H1 (cell line): ENCODE data around the gene STKLD1. TPM values are rescaled to one million over a fixed set of nuclear protein-coding genes. Genes with fewer than 3 reads are reported as not detected.

Experiments
- CTCF ChIA-PET: fragments of 300-600 bp; sonication (Branson Sonifier 250); formaldehyde crosslinking; loops from one replicate; lab custom pipeline; 2021; ENCODE audit not compliant: partially characterized antibody; lab: Charles Lee
- POLR2A ChIA-PET: fragments of 300-600 bp; sonication (Branson Sonifier 250); formaldehyde crosslinking; loops from one replicate; lab custom pipeline; 2021; ENCODE audit warnings: inconsistent platforms; ENCODE audit not compliant: partially characterized antibody; lab: Charles Lee
- DNase-seq, 2 experiments: peaks; one replicate each; pipeline versions ENCODE4 v3.0.0 to v3.0.0-alpha.2; 2010 to 2022; ENCODE audit warnings: low spot score in 2 of 2, low read depth in 1 of 2, mixed read lengths in 1 of 2
- FAIRE-seq: peaks from 2 replicates; lab custom pipeline; 2011; peaks lifted over from hg19 to GRCh38; lab: Jason Lieb, UNC
- H2AFZ ChIP-seq: 2 replicates; pipeline ENCODE4 v1.8.1; 2012; ENCODE audit warnings: low read length, inconsistent platforms
- H2AK5ac ChIP-seq: 2 replicates; pipeline ENCODE4 v1.6.1; 2013; ENCODE audit warnings: low read depth, low read length
- H2BK120ac ChIP-seq: replicated peaks from 2 replicates; pipeline ENCODE3; 2013; ENCODE audit warnings: low read depth, low read length, inconsistent platforms
- H2BK12ac ChIP-seq: 2 replicates; pipeline ENCODE4 v1.6.1; 2013; ENCODE audit warnings: low read depth, low read length
- H2BK15ac ChIP-seq: 2 replicates; pipeline ENCODE4 v1.6.1; 2013; ENCODE audit warnings: low read length
- H2BK20ac ChIP-seq: 2 replicates; pipeline ENCODE4 v1.6.1; 2013; ENCODE audit warnings: low read length
- H2BK5ac ChIP-seq: 2 replicates; pipeline ENCODE4 v1.6.1; 2013; ENCODE audit warnings: low read depth, low read length
- H3K14ac ChIP-seq: 2 replicates; pipeline ENCODE4 v1.6.1; 2013; ENCODE audit warnings: inconsistent platforms; ENCODE audit not compliant: insufficient read length
- H3K18ac ChIP-seq: 2 replicates; pipeline ENCODE4 v1.6.1; 2013; ENCODE audit warnings: low read length; ENCODE audit errors: extremely low read depth
- H3K23ac ChIP-seq: 2 replicates; pipeline ENCODE4 v1.6.1; 2013; ENCODE audit warnings: inconsistent platforms; ENCODE audit not compliant: insufficient read length
- H3K23me2 ChIP-seq: 2 replicates; pipeline ENCODE4 v1.6.1; 2013; ENCODE audit warnings: low read depth, low read length
- H3K27ac ChIP-seq: 2 replicates; pipeline ENCODE4 v1.6.1; 2011; ENCODE audit warnings: low read depth, low read length, inconsistent platforms
- H3K27me3 ChIP-seq, 4 experiments: replicated peaks in 1 of 4; 1 replicate in 1 of 4; 2 replicates in 3 of 4; pipeline versions ENCODE4 v1.6.1 to v1.8.1; 2011 to 2013; ENCODE audit warnings: low read length in 3 of 4, mild to moderate bottlenecking in 3 of 4, inconsistent platforms in 2 of 4, mixed read lengths in 2 of 4, moderate library complexity in 1 of 4; ENCODE audit not compliant: control insufficient read depth in 3 of 4, insufficient read depth in 3 of 4; ENCODE audit errors: extremely low read depth in 1 of 4
- H3K36me3 ChIP-seq, 4 experiments: 2 replicates each; pipeline versions ENCODE4 v1.6.1 to v1.8.1; 2011 to 2013; ENCODE audit warnings: mild to moderate bottlenecking in 4 of 4, low read length in 3 of 4, moderate library complexity in 2 of 4, control low read depth in 1 of 4, inconsistent platforms in 1 of 4; ENCODE audit not compliant: insufficient read depth in 4 of 4, control insufficient read depth in 2 of 4
- H3K4ac ChIP-seq: replicated peaks from 2 replicates; pipeline ENCODE3; 2013; ENCODE audit warnings: low read length, low read depth, mixed read lengths, inconsistent platforms; ENCODE audit not compliant: insufficient read length
- H3K4me1 ChIP-seq, 4 experiments: replicated peaks in 1 of 4; 1 replicate in 1 of 4; 2 replicates in 3 of 4; pipeline versions ENCODE4 v1.6.1 to v1.8.1; 2011 to 2013; ENCODE audit warnings: low read length in 3 of 4, inconsistent platforms in 2 of 4, mixed read lengths in 1 of 4; ENCODE audit not compliant: insufficient read depth in 4 of 4, control insufficient read depth in 3 of 4
- H3K4me2 ChIP-seq, 2 experiments: 2 replicates each; pipeline versions ENCODE4 v1.6.1 to v1.8.1; 2011 to 2013; ENCODE audit warnings: low read depth in 2 of 2, low read length in 2 of 2, control low read depth in 1 of 2, inconsistent platforms in 1 of 2, mild to moderate bottlenecking in 1 of 2; ENCODE audit not compliant: insufficient read depth in 1 of 2
- H3K4me3 ChIP-seq, 4 experiments: fragments of 200-600, 300-600 bp in 1 of 4; sonication (generic), shearing (Covaris generic), sonication (Bioruptor Twin) in 1 of 4; 2 replicates each; pipeline versions ENCODE4 v1.5.1 to v1.8.1; 2011 to 2016; ENCODE audit warnings: low read length in 4 of 4, low read depth in 3 of 4, control low read depth in 2 of 4, inconsistent platforms in 2 of 4, mild to moderate bottlenecking in 2 of 4, mixed read lengths in 1 of 4, moderate library complexity in 1 of 4; ENCODE audit not compliant: insufficient read depth in 2 of 4; ENCODE audit errors: extremely low read depth in 1 of 4
- H3K56ac ChIP-seq: replicated peaks from 2 replicates; pipeline ENCODE3; 2013; ENCODE audit warnings: low read depth, mild to moderate bottlenecking, mixed read lengths, low read length, inconsistent platforms; ENCODE audit not compliant: insufficient read length
- H3K79me1 ChIP-seq: 2 replicates; pipeline ENCODE4 v1.6.1; 2013; ENCODE audit warnings: low read depth, low read length, control low read depth
- H3K79me2 ChIP-seq, 2 experiments: 2 replicates each; pipeline versions ENCODE4 v1.6.1 to v1.8.1; 2012 to 2013; ENCODE audit warnings: low read length in 2 of 2, mild to moderate bottlenecking in 2 of 2, inconsistent platforms in 1 of 2; ENCODE audit not compliant: insufficient read depth in 2 of 2, control insufficient read depth in 1 of 2
- H3K9ac ChIP-seq, 4 experiments: replicated peaks in 1 of 4; 1 replicate in 1 of 4; 2 replicates in 3 of 4; pipeline versions ENCODE4 v1.6.1 to v1.8.1; 2011 to 2013; ENCODE audit warnings: low read depth in 3 of 4, low read length in 3 of 4, control low read depth in 2 of 4, mild to moderate bottlenecking in 2 of 4, moderate library complexity in 2 of 4, inconsistent platforms in 1 of 4; ENCODE audit errors: extremely low read depth in 1 of 4
- H3K9me3 ChIP-seq, 2 experiments: 2 replicates each; pipeline versions ENCODE4 v1.6.1 to v1.8.1; 2012 to 2013; ENCODE audit warnings: mild to moderate bottlenecking in 2 of 2, moderate library complexity in 2 of 2, control low read depth in 1 of 2, inconsistent platforms in 1 of 2, low read depth in 1 of 2, low read length in 1 of 2, mixed read lengths in 1 of 2; ENCODE audit not compliant: insufficient read depth in 2 of 2
- H4K20me1 ChIP-seq, 2 experiments: replicated peaks in 1 of 2; 2 replicates each; pipeline versions ENCODE3 to v1.8.1; 2011 to 2013; ENCODE audit warnings: inconsistent platforms in 2 of 2, low read length in 2 of 2, mild to moderate bottlenecking in 1 of 2; ENCODE audit not compliant: insufficient read depth in 2 of 2, control insufficient read depth in 1 of 2
- H4K5ac ChIP-seq: 2 replicates; pipeline ENCODE4 v1.6.1; 2013; ENCODE audit warnings: low read length, low read depth, mixed read lengths, inconsistent platforms; ENCODE audit not compliant: insufficient read length
- H4K8ac ChIP-seq: 2 replicates; pipeline ENCODE4 v1.8.0; 2013; ENCODE audit warnings: mild to moderate bottlenecking, moderate library complexity, low read length, inconsistent platforms; ENCODE audit not compliant: insufficient read depth; ENCODE audit errors: extremely low read depth
- H4K91ac ChIP-seq: replicated peaks from 2 replicates; pipeline ENCODE3; 2013; ENCODE audit warnings: low read length, mixed read lengths, inconsistent platforms; ENCODE audit not compliant: insufficient read length
- CBX8 ChIP-seq: fragments of 300-800, 300-1000 bp; sonication (generic); IDR thresholded peaks from 2 replicates; pipeline ENCODE4 v1.7.1; 2016; ENCODE audit warnings: low read depth, low read length, borderline replicate concordance
- CEBPB ChIP-seq: IDR thresholded peaks from 2 replicates; pipeline ENCODE4 v1.6.1; 2012; ENCODE audit warnings: low read depth, low read length
- CHD2 ChIP-seq: IDR thresholded peaks from 2 replicates; pipeline ENCODE4 v1.6.1; 2012; ENCODE audit warnings: low read length, improper control_type of control experiment
- HDAC2 ChIP-seq, 2 experiments: fragments of 300-600 bp in 1 of 2; sonication (generic) in 1 of 2; IDR thresholded peaks; 2 replicates each; pipeline ENCODE4 v1.6.1; 2011 to 2012; ENCODE audit warnings: low read depth in 2 of 2, low read length in 2 of 2, mild to moderate bottlenecking in 2 of 2, moderate library complexity in 2 of 2, borderline replicate concordance in 1 of 2, inconsistent platforms in 1 of 2
- KDM1A ChIP-seq: fragments of 200-600, 300-600 bp; sonication (generic); IDR thresholded peaks from 2 replicates; pipeline ENCODE4 v1.7.1; 2016; ENCODE audit warnings: mild to moderate bottlenecking, low read length, borderline replicate concordance
- TAF1 ChIP-seq: IDR thresholded peaks from 2 replicates; pipeline ENCODE4 v1.6.1; 2011; ENCODE audit warnings: mild to moderate bottlenecking, low read depth, low read length
- TEAD4 ChIP-seq: IDR thresholded peaks from 2 replicates; pipeline ENCODE4 v1.6.1; 2012; ENCODE audit warnings: low read depth, low read length, inconsistent platforms, mixed read lengths
- WGBS, 2 experiments: shearing (Covaris generic) in 1 of 2; methylation state at CpG; one replicate each; pipeline versions ENCODE4 v1.1.6 to v1.1.7; 2013 to 2015; ENCODE audit warnings: low lambda C conversion rate in 2 of 2, mixed read lengths in 2 of 2, inconsistent platforms in 1 of 2, low coverage in 1 of 2, missing lambda C conversion rate in 1 of 2; ENCODE audit not compliant: insufficient replicate concordance in 2 of 2, insufficient coverage in 1 of 2, insufficient read length in 1 of 2; ENCODE audit errors: extremely low coverage in 1 of 2, missing lambda C conversion rate in 1 of 2; 5-methylcytosine and 5-hydroxymethylcytosine counted together
- polyA plus RNA-seq, 7 experiments: library from polyadenylated mRNA; depleted of rRNA in 3 of 7; stranded (reverse) in 5 of 7; unstranded in 2 of 7; fragments of >200 nt in 5 of 7; fragments of 200-250 nt in 2 of 7; gene quantifications; 1 replicate in 5 of 7; 2 replicates in 1 of 7; 4 replicates in 1 of 7; pipeline versions ENCODE4 v1.2.1 to v1.2.3, GENCODE V29; 2011 to 2013; ENCODE audit warnings: missing spikeins in 2 of 7, mixed read lengths in 2 of 7
- total RNA-seq: library from RNA; stranded (reverse); fragmentation: NEBNext Ultra II Directional; extraction: Animal tissue kit (Norgen Biotek cat#: 25700); gene quantifications from 2 replicates; pipeline ENCODE4 v1.2.1, GENCODE V29; 2021
- TF ChIP-seq, protein P1 (sequence below), 3 experiments: IDR thresholded peaks; 1 replicate in 2 of 3; 2 replicates in 1 of 3; pipeline versions ENCODE4 v1.5.1 to v1.6.1; 2011; ENCODE audit warnings: low read length in 3 of 3, mild to moderate bottlenecking in 3 of 3, inconsistent platforms in 2 of 3, low read depth in 1 of 3, moderate library complexity in 1 of 3; ENCODE audit not compliant: insufficient read depth in 1 of 3; ENCODE audit errors: control extremely low read depth in 1 of 3

Gene STKLD1
- total and polyA plus RNA-seq, 2 of the 8 experiments (the other 6 are each of a cell fraction or from before 2014, with no cell fraction given): 0.26 TPM; not detected in 1

DNA sequence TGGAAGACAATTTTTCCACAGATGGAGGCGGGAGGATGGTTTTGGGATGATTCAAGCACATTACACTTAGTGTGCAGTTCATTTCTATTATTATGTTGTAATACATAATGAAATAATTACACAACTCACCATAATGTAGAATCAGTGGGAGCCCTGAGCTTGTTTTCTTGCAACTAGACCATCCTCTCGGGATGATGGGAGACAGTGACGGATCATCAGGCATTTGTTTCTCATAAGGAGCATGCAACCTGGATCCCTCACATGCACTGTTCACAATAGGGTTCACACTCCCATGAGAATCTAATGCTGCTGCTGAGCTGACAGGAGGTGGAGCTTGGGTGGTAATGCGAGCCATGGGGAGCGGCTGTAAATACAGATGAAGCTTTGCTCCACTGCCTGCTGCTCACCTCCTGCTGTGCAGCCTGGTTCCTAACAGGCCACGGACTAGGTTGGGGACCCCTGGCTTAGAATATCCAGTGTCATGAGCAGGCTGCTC is 1.6 kb downstream of the STKLD1 start:
- no peak overlapping the region for H3K18ac ChIP-seq
- CTCF ChIA-PET: interaction anchor here (0.5 to 5.4 kb wide), 9 partner anchors 12 to 217 kb away, joined by 3 to 33 read pairs (median 5); no protein-coding TSS in a partner anchor
- DNase-seq (no peak), FAIRE-seq (no peak)
- no peak overlapping the region for H3K4me3 ChIP-seq
- H3K27me3 ChIP-seq: peaks cover 0 to 11% (median 6%) of the 10 kb centered on the region in 4 experiments; a peak in 5 of 7 replicates
- H3K14ac ChIP-seq: no peak overlapping the region
- no peak overlapping the region for H3K9ac ChIP-seq
- H3K4me2 ChIP-seq: no peak overlapping the region
- no peak overlapping the region for H2BK5ac ChIP-seq
- WGBS, 2 experiments: 74% methylated on average over 6 of the region's 6 CpGs; no CpG with 5 or more reads in 1 of the 2 experiments
- no peak overlapping the region for H4K91ac ChIP-seq
- H2BK120ac ChIP-seq: no peak overlapping the region
- H4K8ac ChIP-seq: no peak overlapping the region; the same call in 1 of the 2 replicates
- TF ChIP-seq TAF1 (no peak), CHD2 (no peak), HDAC2 (IDR thresholded peaks at IDR 0.05; ENCODE audit: borderline replicate concordance in 1 of 2, low read depth in 2 of 2, low read length in 2 of 2) (no peak), CBX8 (no peak), CEBPB (no peak), TEAD4 (no peak), KDM1A (no peak)
- TF ChIP-seq, protein P1, sequence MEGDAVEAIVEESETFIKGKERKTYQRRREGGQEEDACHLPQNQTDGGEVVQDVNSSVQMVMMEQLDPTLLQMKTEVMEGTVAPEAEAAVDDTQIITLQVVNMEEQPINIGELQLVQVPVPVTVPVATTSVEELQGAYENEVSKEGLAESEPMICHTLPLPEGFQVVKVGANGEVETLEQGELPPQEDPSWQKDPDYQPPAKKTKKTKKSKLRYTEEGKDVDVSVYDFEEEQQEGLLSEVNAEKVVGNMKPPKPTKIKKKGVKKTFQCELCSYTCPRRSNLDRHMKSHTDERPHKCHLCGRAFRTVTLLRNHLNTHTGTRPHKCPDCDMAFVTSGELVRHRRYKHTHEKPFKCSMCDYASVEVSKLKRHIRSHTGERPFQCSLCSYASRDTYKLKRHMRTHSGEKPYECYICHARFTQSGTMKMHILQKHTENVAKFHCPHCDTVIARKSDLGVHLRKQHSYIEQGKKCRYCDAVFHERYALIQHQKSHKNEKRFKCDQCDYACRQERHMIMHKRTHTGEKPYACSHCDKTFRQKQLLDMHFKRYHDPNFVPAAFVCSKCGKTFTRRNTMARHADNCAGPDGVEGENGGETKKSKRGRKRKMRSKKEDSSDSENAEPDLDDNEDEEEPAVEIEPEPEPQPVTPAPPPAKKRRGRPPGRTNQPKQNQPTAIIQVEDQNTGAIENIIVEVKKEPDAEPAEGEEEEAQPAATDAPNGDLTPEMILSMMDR (IDR thresholded peaks at IDR 0.05; ENCODE audit: control extremely low read depth in 1 of 3, insufficient read depth in 1 of 3, low read depth in 1 of 3, low read length in 3 of 3): no peak
- no peak overlapping the region for H2BK15ac ChIP-seq
- peaks cover 0 to 5% (median 0%) of the 10 kb centered on the region in 4 experiments; a peak in 1 of 7 replicates for H3K4me1 ChIP-seq
- no peak overlapping the region for H2BK12ac ChIP-seq
- no peaks in the 10 kb centered on the region; the same call in 1 of the 2 replicates for H3K79me1 ChIP-seq
- H3K4ac ChIP-seq: no peak overlapping the region
- H3K56ac ChIP-seq: no peak overlapping the region
- H2AFZ ChIP-seq: no peak overlapping the region
- no peak overlapping the region for H2AK5ac ChIP-seq
- no peak overlapping the region for H3K23ac ChIP-seq
- no peak overlapping the region for H2BK20ac ChIP-seq
- peaks cover 7 to 26% of the 10 kb centered on the region in 2 experiments for H3K79me2 ChIP-seq
- peaks cover 0 to 8% of the 10 kb centered on the region in 2 experiments; a peak in 3 of 4 replicates for H3K9me3 ChIP-seq
- H3K23me2 ChIP-seq: peaks cover 14% of the 10 kb centered on the region; the same call in 1 of the 2 replicates
- no peak overlapping the region for H3K27ac ChIP-seq
- peaks cover 0 to 3% (median 0%) of the 10 kb centered on the region in 4 experiments; a peak in 3 of 8 replicates for H3K36me3 ChIP-seq
- POLR2A ChIA-PET: interaction anchor here (0.9 to 19.9 kb wide), 7 partner anchors 11 to 82 kb away, joined by 3 to 461 read pairs (median 6); partner anchors contain the start of genes CACFD1, MED22, REXO4 and RPL7A
- peaks cover 4 to 14% of the 10 kb centered on the region in 2 experiments for H4K20me1 ChIP-seq
- no peak overlapping the region for H4K5ac ChIP-seq
